Activated CD4-positive, alpha-beta T cell treated with anti-CD3 and anti-CD28 coated beads, Interleukin-2, amount 50 U/mL, for 24 hours (primary cell): ENCODE measurements around the gene OPRM1.
"Not testable (repeated sequence)": the region's sequence is repeated elsewhere in the genome, so short reads cannot be mapped to it uniquely, and the experiment has no call there.

Source experiments
- DNase-seq, 2 donors: peaks; one replicate each; pipeline ENCODE4 v3.0.0-alpha.2; 2020; ENCODE audit warnings: low read depth in 1 of 2, low spot score in 1 of 2

Gene OPRM1

GRCh38 chr6:154238831-154239230 lies 199.8 kb downstream of the OPRM1 start:
- no peak for DNase-seq

GRCh38 chr6:154239392-154239791 lies 200.4 kb downstream of the OPRM1 start:
- DNase-seq, result peak in 1 of 2 donors; percentile 43

GRCh38 chr6:154241061-154241460 lies 202.0 kb downstream of the OPRM1 start:
- not testable (repeated sequence) for DNase-seq

GRCh38 chr6:154241581-154241980 lies 202.5 kb downstream of the OPRM1 start:
- no peak for DNase-seq

GRCh38 chr6:154242617-154243357 lies 203.7 kb downstream of the OPRM1 start:
- DNase-seq, result no peak

- DNase-seq, result no peak
These were observed 205.0 kb downstream of the OPRM1 start for GRCh38 chr6:154243793-154244750.

- no peak for DNase-seq
These were observed 206.5 kb downstream of the OPRM1 start for GRCh38 chr6:154245506-154245905.

GRCh38 chr6:154246723-154247118 lies 207.7 kb downstream of the OPRM1 start:
- no peak for DNase-seq

- DNase-seq, result no peak
These were observed 208.2 kb downstream of the OPRM1 start for GRCh38 chr6:154247119-154247861.

- DNase-seq, result no peak
These were observed 210.7 kb downstream of the OPRM1 start for GRCh38 chr6:154249499-154250298.

- no peak for DNase-seq
These were observed 212.1 kb downstream of the OPRM1 start for GRCh38 chr6:154251116-154251515.

GRCh38 chr6:154252678-154253077 lies 213.6 kb downstream of the OPRM1 start:
- DNase-seq, result no peak

- DNase-seq, result no peak
These were observed 218.0 kb downstream of the OPRM1 start for GRCh38 chr6:154257067-154257466.

GRCh38 chr6:154258064-154258757 lies 219.2 kb downstream of the OPRM1 start:
- DNase-seq, result no peak

GRCh38 chr6:154261688-154262397 lies 222.8 kb downstream of the OPRM1 start:
- no peak for DNase-seq

- DNase-seq, result no peak
These were observed 227.6 kb downstream of the OPRM1 start for GRCh38 chr6:154266560-154267099.

- DNase-seq, result no peak
These were observed 228.6 kb downstream of the OPRM1 start for GRCh38 chr6:154267508-154268106.

- no peak for DNase-seq
These were observed 229.4 kb downstream of the OPRM1 start for GRCh38 chr6:154268486-154268885.

GRCh38 chr6:154274168-154274567 lies 235.1 kb downstream of the OPRM1 start:
- no peak for DNase-seq
